NCI-H1092 treated with DMSO at 0.1 percent for 48 hours (cell line): ENCODE measurements around the gene PSMB7.

Source experiments
- DNase-seq: peaks from one replicate; lab custom pipeline; 2025; lab: John Stamatoyannopoulos, UW

PSMB7 gene

DNA sequence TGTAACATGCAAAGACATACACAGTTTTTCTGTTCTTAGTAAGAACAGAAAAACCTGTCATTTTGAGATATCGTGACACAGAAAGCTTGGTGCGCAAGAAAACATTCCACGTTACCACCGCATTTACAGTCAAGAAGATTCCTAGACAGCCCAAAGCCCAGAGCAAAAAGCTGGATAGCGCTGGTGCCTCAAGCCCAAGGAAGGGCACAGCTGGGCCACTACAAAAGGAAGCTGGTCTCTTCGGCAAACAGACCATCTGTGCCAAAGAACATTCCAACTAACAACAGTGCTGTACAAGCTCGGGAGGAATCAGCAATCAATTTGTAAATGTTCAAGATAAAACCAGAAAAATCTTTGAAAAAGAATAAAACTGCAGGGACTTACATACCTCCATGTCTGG, 31.0 kb downstream of the PSMB7 start:
- no peak for DNase-seq

DNA sequence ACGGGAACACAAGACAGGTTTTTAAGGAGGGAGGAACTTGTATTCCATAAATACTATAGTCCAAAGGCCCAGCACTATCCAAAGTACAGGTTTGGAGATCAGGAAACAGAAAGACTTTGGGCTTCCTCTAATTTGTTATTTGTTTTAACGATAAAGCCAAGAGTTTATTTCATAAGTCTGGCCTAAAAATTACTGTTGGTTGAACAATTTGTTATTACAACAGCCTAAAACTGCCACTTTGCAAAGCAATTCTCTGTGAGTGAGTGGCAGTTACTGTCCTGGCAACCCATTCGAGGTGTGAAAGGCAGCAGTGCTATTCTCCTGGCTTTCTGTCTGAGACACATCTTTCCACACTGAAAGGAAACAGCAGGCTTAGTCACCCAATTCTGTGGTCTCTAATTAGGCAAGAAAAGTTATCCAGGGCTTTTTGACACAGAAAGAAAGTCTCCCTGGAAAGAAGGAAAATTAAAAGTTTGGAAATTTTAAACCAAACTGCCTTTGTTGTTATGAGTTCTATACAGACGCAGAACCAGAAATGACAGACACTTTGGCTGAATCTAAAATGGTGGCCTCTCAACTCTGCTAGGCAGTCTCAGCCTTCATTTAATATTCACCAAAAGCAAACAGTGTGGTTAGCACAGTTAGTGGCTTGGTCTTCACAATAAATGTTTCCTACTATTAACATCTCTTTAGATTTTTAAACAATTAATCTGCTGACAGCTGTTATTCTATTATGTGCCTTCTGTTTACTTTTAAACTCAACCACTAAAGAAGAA, 33.9 kb downstream of the PSMB7 start:
- no peak for DNase-seq

DNA sequence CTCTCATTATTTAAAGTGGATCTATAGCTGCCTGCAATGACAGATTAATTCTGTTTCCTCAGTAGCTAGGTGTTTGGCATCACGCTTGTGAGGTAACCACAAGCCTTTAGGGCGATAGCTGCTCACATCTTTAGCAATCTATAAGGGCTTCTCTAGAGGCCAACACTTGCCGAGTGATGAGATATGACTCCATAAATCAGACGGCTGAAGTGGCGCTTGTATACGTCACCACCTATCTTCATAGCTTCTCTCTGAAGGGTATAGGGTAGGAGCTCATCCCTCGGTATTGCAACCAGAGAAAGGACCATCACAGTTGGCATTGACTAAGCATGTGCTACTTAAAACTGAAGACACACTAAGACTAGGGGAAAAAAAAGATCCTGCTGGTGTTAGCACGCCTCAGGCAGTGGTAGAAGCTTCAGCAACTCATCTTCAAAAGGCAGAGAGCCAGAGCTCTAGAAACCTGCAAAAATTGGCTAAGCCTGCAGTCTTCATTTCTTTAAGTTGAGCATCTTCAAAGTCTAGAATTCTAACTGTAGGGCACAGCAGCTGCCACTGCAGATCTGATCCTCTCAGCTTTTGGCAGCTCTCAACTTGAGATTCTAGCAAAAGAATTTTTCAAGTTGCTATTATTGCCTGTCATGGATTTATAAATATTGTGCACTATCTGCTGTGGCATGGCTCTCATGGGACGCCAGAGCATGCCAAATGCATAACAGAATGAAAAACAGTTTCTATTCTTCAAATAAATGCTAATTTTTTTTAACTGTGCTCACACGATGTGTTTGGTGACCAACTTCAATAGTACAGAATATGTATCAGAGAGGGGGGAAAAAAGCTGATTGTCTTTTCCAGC, 37.5 kb downstream of the PSMB7 start:
- DNase-seq = no peak

DNA sequence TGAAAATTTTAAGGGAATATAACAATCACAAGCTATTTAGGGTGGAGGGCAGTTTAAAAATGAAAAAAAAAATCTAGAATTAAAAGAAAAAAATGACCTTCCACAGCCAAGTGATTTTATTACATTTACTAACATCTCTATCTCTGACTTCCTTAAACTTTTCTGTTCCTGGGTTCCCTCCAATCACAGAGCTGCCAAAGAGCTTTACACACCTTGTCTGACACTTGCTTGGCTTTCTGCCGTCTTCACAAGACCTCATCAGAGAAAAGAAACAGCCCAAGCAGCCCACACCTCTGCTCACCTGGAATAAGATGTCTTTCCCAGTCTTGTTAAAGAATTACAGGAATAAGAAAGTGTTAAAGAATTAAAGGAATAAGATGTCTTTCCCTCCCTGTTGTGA, 38.9 kb downstream of the PSMB7 start:
- DNase-seq = no peak

GRCh38 chr9:124375726-124376125, 39.5 kb downstream of the PSMB7 start:
- DNase-seq = no peak

DNA sequence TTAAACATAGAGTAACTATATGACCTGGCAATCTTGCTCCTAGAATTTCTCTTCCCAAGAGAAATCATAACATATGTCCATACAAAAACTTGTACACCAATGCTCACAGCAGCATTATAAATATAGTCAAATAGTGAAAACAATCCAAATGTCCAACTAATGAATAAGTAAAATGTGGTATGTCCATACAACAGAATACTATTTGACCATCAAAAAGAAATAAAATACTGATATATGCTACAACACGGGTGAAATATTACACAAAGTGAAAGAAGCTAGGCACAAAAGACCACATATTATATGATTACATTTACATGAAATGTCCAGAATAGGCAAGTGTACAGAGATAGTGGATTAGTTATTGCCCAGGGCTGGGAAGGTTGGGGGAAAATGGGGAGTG, 41.4 kb downstream of the PSMB7 start:
- no peak for DNase-seq

GRCh38 chr9:124373386-124373785, 41.9 kb downstream of the PSMB7 start:
- no peak for DNase-seq

GRCh38 chr9:124372038-124372437, 43.2 kb downstream of the PSMB7 start:
- no peak for DNase-seq

DNA sequence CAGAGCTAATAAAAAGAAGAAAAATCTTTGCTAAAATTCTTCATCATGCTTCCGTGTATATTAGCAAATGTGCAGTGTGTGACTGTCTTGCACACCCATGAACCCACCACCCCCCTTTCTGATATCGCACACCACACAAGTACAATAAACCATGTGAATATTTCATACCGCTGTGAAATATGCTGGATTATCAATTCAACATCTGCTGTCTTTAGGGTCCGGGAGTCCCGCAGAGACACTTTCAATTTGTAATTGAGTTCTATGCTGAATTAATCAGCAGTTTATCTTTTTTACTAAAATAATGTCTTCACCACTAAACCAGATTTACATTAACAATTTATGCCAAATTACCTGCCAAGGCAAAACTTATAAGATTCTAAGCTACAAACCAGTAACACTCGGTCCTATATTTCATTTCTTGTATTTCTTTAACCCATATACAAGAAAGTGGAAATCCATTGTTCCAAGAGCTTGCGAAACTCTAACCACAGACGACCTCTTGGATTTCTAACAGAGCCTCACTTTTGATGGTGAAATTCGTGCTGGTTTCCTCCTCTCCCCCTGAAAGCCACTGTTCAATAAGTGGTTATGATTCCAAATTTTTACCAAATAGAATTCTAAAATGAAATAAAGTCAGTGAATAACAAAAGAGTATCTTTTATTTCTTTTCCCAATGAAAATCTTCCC, 44.2 kb downstream of the PSMB7 start:
- DNase-seq = no peak

GRCh38 chr9:124369231-124369797, 45.9 kb downstream of the PSMB7 start:
- DNase-seq = no peak

- no peak for DNase-seq
Measured at GRCh38 chr9:124368692-124369091, 46.5 kb downstream of the PSMB7 start.

- DNase-seq = no peak
Measured at GRCh38 chr9:124366476-124367220, 48.6 kb downstream of the PSMB7 start.

DNA sequence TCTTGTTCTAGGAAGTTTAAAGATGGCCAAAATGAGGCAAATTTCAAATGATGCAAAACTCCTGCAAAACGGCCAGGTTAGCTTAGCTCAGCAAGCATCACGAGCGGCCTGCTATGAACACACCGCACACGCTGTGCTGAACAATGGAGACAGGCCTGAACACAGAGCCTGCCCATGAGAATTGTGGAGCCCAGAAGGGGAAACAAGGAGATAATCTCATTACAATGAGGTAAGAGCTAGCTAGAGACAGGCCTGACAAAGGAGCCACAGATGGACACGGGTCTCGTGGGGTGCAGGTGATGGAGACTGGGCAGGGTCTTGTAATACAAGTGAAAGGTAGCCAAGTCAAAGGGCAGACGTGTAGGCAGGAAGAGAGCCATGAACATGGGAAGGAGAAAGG, 50.2 kb downstream of the PSMB7 start:
- DNase-seq = no peak

- no peak for DNase-seq
Measured at GRCh38 chr9:124364141-124364540, 51.1 kb downstream of the PSMB7 start.

DNA sequence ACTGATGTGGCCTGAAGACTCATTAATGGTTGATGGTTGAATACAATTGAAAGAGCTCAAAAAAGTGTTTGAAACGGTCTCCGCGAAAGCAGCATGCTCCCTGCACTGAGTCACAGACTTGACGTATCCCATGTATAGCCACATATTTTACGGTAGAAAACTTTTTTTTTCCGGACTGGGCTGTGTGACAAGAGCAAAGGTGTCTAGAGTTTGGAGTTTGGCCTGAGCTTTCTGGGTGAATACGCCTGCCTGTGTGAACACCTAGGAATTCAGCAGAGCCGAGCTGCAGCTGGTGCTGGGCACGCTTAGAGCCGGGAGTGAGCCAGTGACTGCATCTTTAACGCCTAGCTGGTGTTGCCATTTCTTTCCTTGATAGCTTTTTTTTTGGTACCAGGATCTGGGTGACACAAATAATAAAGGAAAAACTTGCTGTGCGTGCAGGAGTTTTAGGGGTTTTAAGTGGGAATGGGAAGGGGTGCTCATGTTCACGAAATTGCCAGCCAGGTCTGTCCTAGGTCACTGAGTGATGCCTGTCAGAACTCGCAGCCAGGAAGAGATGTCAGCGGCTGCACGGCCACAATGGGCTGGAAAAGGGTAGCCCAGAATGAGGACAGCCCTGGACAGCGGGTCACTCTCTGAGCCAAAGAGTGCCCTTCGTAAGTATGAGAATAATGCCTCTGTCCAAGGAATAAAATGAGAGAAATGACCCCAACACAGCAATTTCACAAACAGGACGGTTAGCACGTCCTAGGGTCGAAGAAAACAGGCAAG, 51.7 kb downstream of the PSMB7 start:
- DNase-seq = no peak

- DNase-seq = no peak
Measured at GRCh38 chr9:124361128-124361527, 54.1 kb downstream of the PSMB7 start.

DNA sequence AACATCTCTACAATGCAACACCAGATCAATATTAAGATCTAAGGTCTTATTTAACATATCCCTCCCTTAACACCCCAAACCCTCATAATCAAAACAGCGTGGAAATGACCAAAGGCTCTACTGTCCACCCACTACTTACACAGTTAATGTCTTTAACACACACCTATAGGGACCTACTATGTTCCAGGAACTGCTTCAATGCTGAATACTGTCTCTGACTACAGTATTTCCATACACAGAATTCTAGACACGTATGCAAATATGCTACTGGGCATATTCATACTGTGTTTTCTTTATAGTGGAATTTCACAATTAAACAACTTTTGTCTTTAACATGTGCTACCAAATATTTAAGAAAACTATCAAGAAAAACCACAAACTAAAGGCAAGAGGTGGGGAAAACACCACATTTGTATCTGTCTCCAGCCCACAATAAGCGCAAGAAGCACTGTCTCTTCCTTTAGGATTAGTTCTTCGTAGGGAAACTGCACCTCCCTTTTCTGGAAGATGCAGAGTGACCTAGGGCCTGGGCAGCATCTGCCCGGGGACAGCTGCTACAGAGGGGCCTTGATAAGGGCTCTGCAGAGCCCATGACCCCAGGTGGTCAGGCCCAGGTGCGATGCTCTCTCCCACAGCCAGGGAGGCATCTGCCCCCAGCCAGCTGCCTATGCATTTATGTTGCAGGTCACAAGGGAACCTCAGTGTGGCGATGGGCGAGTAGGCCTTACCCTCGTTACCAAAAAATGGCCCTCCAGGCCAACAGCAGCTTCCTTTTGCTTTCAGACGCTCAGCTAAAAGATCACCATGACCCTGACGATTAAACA, 55.2 kb downstream of the PSMB7 start:
- DNase-seq = no peak

- DNase-seq = no peak
Measured at GRCh38 chr9:124359426-124359825, 55.8 kb downstream of the PSMB7 start.

DNA sequence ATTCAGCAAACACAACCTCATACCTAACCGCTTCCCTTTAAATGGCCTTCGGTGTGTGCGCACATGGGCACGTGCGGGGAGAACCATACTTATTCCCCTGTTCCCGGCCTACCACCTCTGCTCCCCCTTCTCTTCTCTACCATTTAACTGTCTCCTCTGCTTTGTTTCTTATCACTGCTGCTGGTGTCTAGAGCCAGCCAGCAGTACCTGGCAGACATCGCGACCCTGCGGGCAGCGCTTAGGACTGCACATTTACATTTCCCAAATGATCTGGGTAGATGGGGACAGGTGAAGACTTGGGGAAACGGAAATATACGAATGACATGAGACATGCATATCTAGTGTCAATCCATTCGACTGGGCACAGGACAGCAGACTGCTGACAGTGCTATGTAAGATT, 56.6 kb downstream of the PSMB7 start:
- DNase-seq = no peak

DNA sequence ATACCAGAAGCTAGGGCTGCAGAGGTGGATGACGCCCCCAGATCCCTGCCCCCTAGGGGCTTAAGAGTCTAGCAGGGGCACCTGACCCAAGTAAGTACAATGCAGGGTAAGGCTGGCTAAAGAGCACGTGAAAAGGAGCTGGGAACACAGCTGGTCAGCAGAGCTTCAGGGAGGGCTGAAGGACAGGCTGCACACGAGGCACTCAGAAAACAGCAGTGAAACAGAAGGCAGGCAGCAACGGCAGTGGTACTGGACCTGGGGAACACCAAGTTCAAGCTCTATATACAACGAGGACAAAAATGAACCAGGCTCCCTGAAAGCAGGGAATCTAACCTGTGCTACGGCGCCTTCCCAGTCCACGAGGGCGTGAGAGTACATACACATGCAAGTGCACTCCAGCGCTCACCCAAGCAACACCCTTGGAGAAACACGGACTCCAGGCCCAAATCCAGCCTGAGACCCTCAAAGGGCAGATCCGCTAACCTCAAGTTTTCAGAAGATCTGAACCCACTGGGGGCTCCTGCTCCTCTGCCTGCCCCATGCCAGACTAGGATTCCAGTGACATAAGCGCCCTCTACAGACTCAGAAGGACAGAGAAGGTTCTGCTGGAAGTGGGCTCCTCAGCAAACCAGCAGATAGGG, 57.4 kb downstream of the PSMB7 start:
- no peak for DNase-seq
